CD14-positive monocyte (primary cell): ENCODE measurements around the gene SIPA1L3. TPM values are rescaled to one million over a fixed set of nuclear protein-coding genes. Genes with fewer than 3 reads are reported as not detected.

Source experiments
- DNase-seq, 3 donors: peaks; one replicate each; pipeline ENCODE4 v3.0.0-alpha.2; 2011 to 2022
- H2AFZ ChIP-seq: 2 replicates; pipeline ENCODE4 v1.6.0; 2012; ENCODE audit warnings: mild to moderate bottlenecking, low read depth, low read length, inconsistent platforms; ENCODE audit not compliant: insufficient read depth, poor library complexity, severe bottlenecking
- H3K27ac ChIP-seq, 2 donors: 1 replicate in 1 of 2; 2 replicates in 1 of 2; pipeline ENCODE4 v1.5.1; 2012 to 2013; ENCODE audit warnings: low read length in 2 of 2, control low read depth in 1 of 2, inconsistent platforms in 1 of 2, low read depth in 1 of 2, mild to moderate bottlenecking in 1 of 2
- H3K27me3 ChIP-seq, 2 donors: one replicate each; pipeline versions ENCODE4 v1.6.0 to v1.6.1; 2011 to 2013; ENCODE audit warnings: low read length in 2 of 2; ENCODE audit not compliant: control insufficient read depth in 2 of 2, insufficient read depth in 2 of 2
- H3K36me3 ChIP-seq, 2 donors: replicated peaks in 1 of 2; 1 replicate in 1 of 2; 2 replicates in 1 of 2; pipeline versions ENCODE4 v1.5.1 to v1.6.1; 2012 to 2013; ENCODE audit warnings: low read length in 2 of 2, control low read depth in 1 of 2, inconsistent platforms in 1 of 2, mild to moderate bottlenecking in 1 of 2; ENCODE audit not compliant: insufficient read depth in 2 of 2, control insufficient read depth in 1 of 2
- H3K4me1 ChIP-seq, 2 donors: 1 replicate in 1 of 2; 2 replicates in 1 of 2; pipeline versions ENCODE4 v1.5.1 to v1.6.1; 2012 to 2013; ENCODE audit warnings: low read length in 2 of 2, control low read depth in 1 of 2, inconsistent platforms in 1 of 2, mild to moderate bottlenecking in 1 of 2, moderate library complexity in 1 of 2; ENCODE audit not compliant: insufficient read depth in 2 of 2, control insufficient read depth in 1 of 2
- H3K4me2 ChIP-seq: replicated peaks from 2 replicates; pipeline ENCODE3; 2012; ENCODE audit warnings: low read length, moderate library complexity, mild to moderate bottlenecking; ENCODE audit not compliant: poor library complexity, severe bottlenecking; ENCODE audit errors: extremely low read depth
- H3K4me3 ChIP-seq, 3 experiments: fragments of 200-600 bp in 1 of 3; sonication (generic) in 1 of 3; replicated peaks in 1 of 3; 1 replicate in 2 of 3; 2 replicates in 1 of 3; pipeline ENCODE4 v1.5.1; 2011 to 2013; ENCODE audit warnings: low read length in 3 of 3, mild to moderate bottlenecking in 3 of 3, control low read depth in 2 of 3, low read depth in 2 of 3, inconsistent platforms in 1 of 3, moderate library complexity in 1 of 3
- H3K79me2 ChIP-seq: 2 replicates; pipeline ENCODE4 v1.6.0; 2012; ENCODE audit warnings: mild to moderate bottlenecking, control low read depth, inconsistent platforms, low read length, moderate library complexity; ENCODE audit not compliant: insufficient read depth
- H3K9ac ChIP-seq: 2 replicates; pipeline ENCODE4 v1.6.0; 2017; ENCODE audit warnings: low read length, mild to moderate bottlenecking; ENCODE audit not compliant: insufficient read depth, poor library complexity, severe bottlenecking
- H3K9me3 ChIP-seq, 2 donors: replicated peaks in 1 of 2; 1 replicate in 1 of 2; 2 replicates in 1 of 2; pipeline versions ENCODE4 v1.5.1 to v1.6.1; 2012 to 2013; ENCODE audit warnings: low read length in 2 of 2, control low read depth in 1 of 2; ENCODE audit not compliant: control insufficient read depth in 1 of 2, insufficient read depth in 1 of 2
- H4K20me1 ChIP-seq: 2 replicates; pipeline ENCODE4 v1.6.0; 2012; ENCODE audit warnings: mild to moderate bottlenecking, low read length, control low read depth, moderate library complexity; ENCODE audit not compliant: insufficient read depth
- H3K27ac Mint-ChIP-seq, 7 donors: one replicate each; pipeline ENCODE4 v1.8.0; 2020; ENCODE audit warnings: mild to moderate bottlenecking in 7 of 7, mixed read lengths in 7 of 7, moderate library complexity in 6 of 7, inconsistent platforms in 2 of 7
- H3K27me3 Mint-ChIP-seq, 3 donors: one replicate each; pipeline ENCODE4 v1.8.0; 2021 to 2022; ENCODE audit warnings: low read depth in 3 of 3, mild to moderate bottlenecking in 3 of 3, mixed read lengths in 3 of 3, moderate library complexity in 3 of 3, inconsistent platforms in 1 of 3
- H3K36me3 Mint-ChIP-seq, 2 donors: one replicate each; pipeline ENCODE4 v1.8.0; 2020; ENCODE audit warnings: mixed read lengths in 2 of 2, inconsistent platforms in 1 of 2, mild to moderate bottlenecking in 1 of 2
- H3K4me1 Mint-ChIP-seq: one replicate; pipeline ENCODE4 v1.8.0; 2020; ENCODE audit warnings: mild to moderate bottlenecking, mixed read lengths
- H3K4me3 Mint-ChIP-seq, 2 donors: one replicate each; pipeline ENCODE4 v1.8.0; 2020; ENCODE audit warnings: mild to moderate bottlenecking in 2 of 2, mixed read lengths in 2 of 2, moderate library complexity in 1 of 2
- H3K9me3 Mint-ChIP-seq, 7 donors: one replicate each; pipeline ENCODE4 v1.8.0; 2020 to 2022; ENCODE audit warnings: mixed read lengths in 7 of 7, mild to moderate bottlenecking in 6 of 7, moderate library complexity in 6 of 7, inconsistent platforms in 2 of 7
- CTCF ChIP-seq: fragments of 200-600 bp; IDR thresholded peaks from one replicate; pipeline ENCODE4 v1.8.0; 2022; ENCODE audit warnings: antibody characterized with exemption, mild to moderate bottlenecking
- WGBS: methylation state at CpG from one replicate; pipeline ENCODE4 v1.1.5; 2013; ENCODE audit warnings: missing lambda C conversion rate; ENCODE audit not compliant: insufficient coverage; 5-methylcytosine and 5-hydroxymethylcytosine counted together
- intact Hi-C, 2 donors: fragments of 100-400 bp; cut with micrococcal nuclease; formaldehyde crosslinking; loops; one replicate each; pipeline versions ENCODE4 v1.15.0 to v1.15.1; 2023
- polyA plus RNA-seq, 3 donors: library from polyadenylated mRNA; depleted of rRNA in 1 of 3; unstranded in 2 of 3; stranded (reverse) in 1 of 3; fragments of 300-500 nt in 2 of 3; fragments of >200 nt in 1 of 3; fragmentation: Illumina TruSeq in 2 of 3; gene quantifications; 1 replicate in 2 of 3; 2 replicates in 1 of 3; pipeline ENCODE4 v1.2.3, GENCODE V29; 2012 to 2021

The SIPA1L3 gene
- polyA plus RNA-seq, 3 donors = 0.55 to 4.5 (median 0.99) TPM

DNA sequence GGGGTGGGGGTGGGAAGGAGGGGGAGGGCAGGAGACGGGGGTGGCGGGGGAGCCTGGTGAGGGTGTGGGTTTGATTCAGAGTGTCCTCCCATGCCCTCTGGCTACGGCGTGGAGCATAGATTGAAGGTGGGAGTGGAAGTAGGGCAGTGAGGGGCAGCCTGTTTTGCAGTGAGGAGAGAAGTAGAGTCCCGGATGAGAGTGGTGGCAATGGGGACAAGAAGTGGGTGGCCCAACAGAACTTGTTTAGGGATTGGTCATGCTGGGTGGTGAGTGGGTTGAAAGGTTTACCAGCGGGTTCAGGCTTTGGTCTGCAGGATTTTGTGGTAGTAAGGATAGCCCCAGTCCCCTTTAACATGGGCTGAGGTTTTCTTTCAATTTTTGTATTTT, 35.5 kb downstream of the SIPA1L3 start:
- Histone ChIP-seq H3K79me2 (no peaks in the 10 kb centered on the region), H2AFZ (no peak overlapping the region), H3K4me2 (no peak overlapping the region), H3K9ac (no peak overlapping the region), H3K9me3 (no peaks in the 10 kb centered on the region), H3K27ac (no peak overlapping the region), H3K4me1 (no peaks in the 10 kb centered on the region), H3K27me3 (no peaks in the 10 kb centered on the region), H3K36me3 (no peaks in the 10 kb centered on the region), H4K20me1 (peaks cover 11% of the 10 kb centered on the region), H3K4me3 (no peak overlapping the region)
- WGBS = 91% methylated on average over 3 of the region's 6 CpGs
- no peak overlapping the region for H3K27ac Mint-ChIP-seq
- H3K36me3 Mint-ChIP-seq = peaks cover 2 to 13% of the 10 kb centered on the region in 2 donors
- DNase-seq = no peak
- peaks cover 7% of the 10 kb centered on the region for H3K4me1 Mint-ChIP-seq
- TF ChIP-seq CTCF = no peak
- intact Hi-C loops = no loop called here
- H3K4me3 Mint-ChIP-seq = no peak overlapping the region
- no peaks in the 10 kb centered on the region for H3K27me3 Mint-ChIP-seq
- H3K9me3 Mint-ChIP-seq = no peaks in the 10 kb centered on the region

DNA sequence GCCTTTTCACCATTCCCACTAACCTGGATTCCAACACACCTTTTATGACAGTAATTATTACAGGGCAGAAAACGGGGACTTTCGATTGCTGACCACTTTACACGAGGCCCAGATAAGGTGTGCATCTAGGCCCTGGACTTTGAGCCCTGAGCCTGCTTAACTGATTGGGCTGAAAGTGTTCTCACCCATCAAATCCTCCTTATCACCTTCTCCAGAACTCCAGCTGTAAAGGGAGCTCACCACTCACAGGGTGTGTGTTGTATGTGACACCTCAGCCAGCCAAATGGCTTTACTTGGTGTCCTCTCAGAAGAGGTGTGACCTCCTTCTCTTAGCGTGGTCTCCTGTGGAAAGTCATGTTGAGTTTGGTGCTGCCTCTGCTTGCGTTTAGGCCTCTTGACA, 36.5 kb downstream of the SIPA1L3 start:
- Histone ChIP-seq H3K4me3 (no peak overlapping the region), H3K9ac (no peak overlapping the region), H3K27me3 (no peaks in the 10 kb centered on the region), H4K20me1 (peaks cover 11% of the 10 kb centered on the region), H3K4me1 (no peaks in the 10 kb centered on the region), H3K27ac (no peak overlapping the region), H3K9me3 (no peaks in the 10 kb centered on the region), H3K4me2 (no peak overlapping the region), H2AFZ (no peak overlapping the region), H3K79me2 (no peaks in the 10 kb centered on the region), H3K36me3 (no peaks in the 10 kb centered on the region)
- intact Hi-C loops = no loop called here
- H3K27me3 Mint-ChIP-seq = no peaks in the 10 kb centered on the region
- TF ChIP-seq CTCF = no peak
- no peak for DNase-seq
- H3K4me3 Mint-ChIP-seq = no peak overlapping the region
- H3K4me1 Mint-ChIP-seq = peaks cover 1% of the 10 kb centered on the region
- H3K9me3 Mint-ChIP-seq = no peaks in the 10 kb centered on the region
- peaks cover 2 to 13% of the 10 kb centered on the region in 2 donors for H3K36me3 Mint-ChIP-seq
- no peak overlapping the region for H3K27ac Mint-ChIP-seq
- WGBS = 96% methylated on average over 3 of the region's 5 CpGs
